K562 (cell line): ENCODE measurements around the gene NDUFC2. TPM values are rescaled to one million over a fixed set of nuclear protein-coding genes. Genes with fewer than 3 reads are reported as not detected.

Source experiments
- BMI1 ChIP-seq: fragments of 150-350 bp; IDR thresholded peaks from 2 replicates; pipeline ENCODE4 v1.6.1; 2014; ENCODE audit warnings: low read length
- CBX2 ChIP-seq: fragments of 200-600 bp; sonication (generic); IDR thresholded peaks from one replicate; pipeline ENCODE4 v1.6.1; 2012; ENCODE audit warnings: mild to moderate bottlenecking, low read length, inconsistent platforms; ENCODE audit not compliant: insufficient read depth, poor library complexity, severe bottlenecking
- E2F6 ChIP-seq, 2 experiments: IDR thresholded peaks; 2 replicates each; pipeline ENCODE4 v1.6.1; 2011; ENCODE audit warnings: borderline replicate concordance in 1 of 2, control low read depth in 1 of 2, low read depth in 1 of 2, low read length in 1 of 2, mild to moderate bottlenecking in 1 of 2, mixed read lengths in 1 of 2, moderate library complexity in 1 of 2; ENCODE audit not compliant: insufficient read depth in 1 of 2, insufficient read length in 1 of 2, poor library complexity in 1 of 2, severe bottlenecking in 1 of 2; ENCODE audit errors: extremely low read depth in 1 of 2
- FOXA3 ChIP-seq, 2 experiments: fragments of 450-650 bp in 1 of 2; sonication (generic) in 1 of 2; formaldehyde crosslinking; IDR thresholded peaks in 1 of 2; conservative IDR thresholded peaks in 1 of 2; 2 replicates each; pipeline versions ENCODE4 v1.4.0 to v1.8.0; 2020 to 2022; ENCODE audit warnings: mild to moderate bottlenecking in 2 of 2, missing genetic modification reagents in 1 of 2
- GTF2E2 ChIP-seq: fragments of 200-800 bp; sonication (Bioruptor generic); IDR thresholded peaks from 2 replicates; pipeline ENCODE4 v1.6.1; 2016; ENCODE audit warnings: missing genetic modification characterization, missing compliant biosample characterization
- HDAC6 ChIP-seq: IDR thresholded peaks from 2 replicates; pipeline ENCODE4 v1.6.1; 2012; ENCODE audit warnings: low read depth, mild to moderate bottlenecking, control low read depth, inconsistent platforms, low read length, moderate library complexity
- HNRNPUL1 ChIP-seq: fragments of 200-400 bp; formaldehyde crosslinking; IDR thresholded peaks from 2 replicates; pipeline ENCODE4 v1.6.1; 2017; ENCODE audit warnings: low read length
- ILK ChIP-seq: fragments of 450-650 bp; IDR thresholded peaks from 2 replicates; pipeline ENCODE4 v1.6.1; 2016; ENCODE audit warnings: missing genetic modification characterization, low read depth, mild to moderate bottlenecking, missing compliant biosample characterization, moderate library complexity, borderline replicate concordance
- IRF9 ChIP-seq: fragments of 450-650 bp; IDR thresholded peaks from 2 replicates; pipeline ENCODE4 v1.6.1; 2016; ENCODE audit warnings: missing biosample characterization, missing genetic modification characterization
- JUNB ChIP-seq: fragments of 450-650 bp; formaldehyde crosslinking; conservative IDR thresholded peaks from 2 replicates; pipeline ENCODE4 v1.4.0; 2020; ENCODE audit warnings: mild to moderate bottlenecking
- MBD1 ChIP-seq: fragments of 250-450 bp; sonication (Bioruptor Pico); IDR thresholded peaks from 2 replicates; pipeline ENCODE4 v1.8.0; 2022; ENCODE audit warnings: inconsistent platforms
- NR1H2 ChIP-seq: sonication (generic); formaldehyde crosslinking; IDR thresholded peaks from 2 replicates; pipeline ENCODE4 v1.4.0; 2020; ENCODE audit warnings: mild to moderate bottlenecking, missing genetic modification reagents
- RBM25 ChIP-seq: fragments of 200-400 bp; formaldehyde crosslinking; IDR thresholded peaks from 2 replicates; pipeline ENCODE4 v1.6.1; 2018; ENCODE audit warnings: low read length, low read depth, moderate library complexity; ENCODE audit not compliant: severe bottlenecking
- RFX1 ChIP-seq: fragments of 450-650 bp; IDR thresholded peaks from 2 replicates; pipeline ENCODE4 v1.6.1; 2016; ENCODE audit warnings: mild to moderate bottlenecking, moderate library complexity
- SMAD2 ChIP-seq: fragments of 150-350 bp; IDR thresholded peaks from 2 replicates; pipeline ENCODE4 v1.6.1; 2014; ENCODE audit warnings: low read depth, mild to moderate bottlenecking, low read length
- ZNF445 ChIP-seq: fragments of 250-450 bp; sonication (Bioruptor Pico); IDR thresholded peaks from 2 replicates; pipeline ENCODE4 v1.4.0; 2020; ENCODE audit warnings: low read depth, mild to moderate bottlenecking, moderate library complexity
- polyA plus RNA-seq, 8 experiments: library from polyadenylated mRNA; depleted of rRNA in 4 of 8; stranded (reverse) in 5 of 8; unstranded in 3 of 8; fragments of >200 nt; fragmentation: Nextera tagmentation in 2 of 8; fragmentation: Illumina TruSeq in 1 of 8; extraction: Ambion mirVana in 2 of 8; extraction: Trizol in 1 of 8; gene quantifications; 2 replicates each; pipeline versions ENCODE4 v1.2.1 to v1.2.3, GENCODE V29; 2011 to 2014; ENCODE audit warnings: inconsistent platforms in 1 of 8, missing spikeins in 1 of 8
- total RNA-seq, 7 experiments: library from RNA; depleted of rRNA in 6 of 7; stranded (reverse); fragments of >200 nt in 6 of 7; fragmentation: Illumina TruSeq in 2 of 7; extraction: Trizol in 2 of 7; gene quantifications; 2 replicates each; pipeline versions ENCODE4 v1.2.1 to v1.2.3, GENCODE V29; 2011 to 2021; ENCODE audit warnings: low replicate concordance in 1 of 7
- TF ChIP-seq, protein P1 (sequence below): fragments of 450-650 bp; IDR thresholded peaks from 2 replicates; pipeline ENCODE4 v1.6.1; 2016; ENCODE audit warnings: antibody characterized with exemption
- TF ChIP-seq, protein P2 (sequence below): sonication (generic); formaldehyde crosslinking; IDR thresholded peaks from 2 replicates; pipeline ENCODE4 v1.8.0; 2022; ENCODE audit warnings: mild to moderate bottlenecking, low read depth, missing genetic modification reagents
- TF ChIP-seq, protein P3 (sequence below), 2 experiments: fragments of 250-450 bp in 1 of 2; fragments of 450-650 bp in 1 of 2; sonication (Bioruptor Pico) in 1 of 2; IDR thresholded peaks; 2 replicates each; pipeline versions ENCODE4 v1.6.1 to v1.8.0; 2016 to 2021; ENCODE audit warnings: mild to moderate bottlenecking in 2 of 2, moderate library complexity in 2 of 2, missing compliant biosample characterization in 1 of 2, missing genetic modification characterization in 1 of 2

Gene NDUFC2
- total and polyA plus RNA-seq, 9 of the 15 experiments (the other 6 are each of a cell fraction or from before 2014, with no cell fraction given), result 168 to 1,119 (median 442) TPM

- TF ChIP-seq ILK (no peak), ZNF445 (no peak), IRF9 (peak; percentile 80), HNRNPUL1 (no peak), FOXA3 (CRISPR knock-in tag; conservative IDR thresholded peaks at IDR 0.05 in 1 of 2, IDR thresholded peaks at IDR 0.05 in 1 of 2) (no peak), CBX2 (no peak), SMAD2 (no peak), RBM25 (no peak), NR1H2 (CRISPR knock-in tag) (no peak), RFX1 (peak; percentile 34; the same call in 1 of the 2 replicates), JUNB (CRISPR knock-in tag) (no peak), MBD1 (no peak), HDAC6 (no peak), GTF2E2 (peak; percentile 83), E2F6 (IDR thresholded peaks at IDR 0.05; ENCODE audit: borderline replicate concordance in 1 of 2, extremely low read depth in 1 of 2, insufficient read depth in 1 of 2, insufficient read length in 1 of 2, low read depth in 1 of 2, low read length in 1 of 2, poor library complexity in 1 of 2, severe bottlenecking in 1 of 2) (peak; percentile 90 to 91), BMI1 (no peak)
- TF ChIP-seq, protein P1, sequence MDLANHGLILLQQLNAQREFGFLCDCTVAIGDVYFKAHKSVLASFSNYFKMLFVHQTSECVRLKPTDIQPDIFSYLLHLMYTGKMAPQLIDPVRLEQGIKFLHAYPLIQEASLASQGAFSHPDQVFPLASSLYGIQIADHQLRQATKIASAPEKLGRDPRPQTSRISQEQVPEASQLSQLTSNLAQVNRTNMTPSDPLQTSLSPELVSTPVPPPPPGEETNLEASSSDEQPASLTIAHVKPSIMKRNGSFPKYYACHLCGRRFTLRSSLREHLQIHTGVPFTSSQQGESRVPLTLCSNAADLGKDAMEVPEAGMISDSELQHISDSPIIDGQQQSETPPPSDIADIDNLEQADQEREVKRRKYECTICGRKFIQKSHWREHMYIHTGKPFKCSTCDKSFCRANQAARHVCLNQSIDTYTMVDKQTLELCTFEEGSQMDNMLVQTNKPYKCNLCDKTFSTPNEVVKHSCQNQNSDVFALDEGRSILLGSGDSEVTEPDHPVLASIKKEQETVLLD, result peak; percentile 97
- TF ChIP-seq, protein P2, sequence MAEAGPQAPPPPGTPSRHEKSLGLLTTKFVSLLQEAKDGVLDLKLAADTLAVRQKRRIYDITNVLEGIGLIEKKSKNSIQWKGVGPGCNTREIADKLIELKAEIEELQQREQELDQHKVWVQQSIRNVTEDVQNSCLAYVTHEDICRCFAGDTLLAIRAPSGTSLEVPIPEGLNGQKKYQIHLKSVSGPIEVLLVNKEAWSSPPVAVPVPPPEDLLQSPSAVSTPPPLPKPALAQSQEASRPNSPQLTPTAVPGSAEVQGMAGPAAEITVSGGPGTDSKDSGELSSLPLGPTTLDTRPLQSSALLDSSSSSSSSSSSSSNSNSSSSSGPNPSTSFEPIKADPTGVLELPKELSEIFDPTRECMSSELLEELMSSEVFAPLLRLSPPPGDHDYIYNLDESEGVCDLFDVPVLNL, result no peak
- TF ChIP-seq, protein P3, sequence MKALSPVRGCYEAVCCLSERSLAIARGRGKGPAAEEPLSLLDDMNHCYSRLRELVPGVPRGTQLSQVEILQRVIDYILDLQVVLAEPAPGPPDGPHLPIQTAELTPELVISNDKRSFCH (CRISPR knock-in tag; IDR thresholded peaks at IDR 0.05), result no peak
- TF ChIP-seq, protein P3 (tag; IDR thresholded peaks at IDR 0.05), result peak; percentile 76
Measured at GRCh38 chr11:78079232-78080083, at the start of gene NDUFC2 (continued).
